Hepatocyte (in vitro differentiated cells): ENCODE results near the gene NPL. TPM values are rescaled to one million over a fixed set of nuclear protein-coding genes. Genes with fewer than 3 reads are reported as not detected.

Source experiments
- DNase-seq: peaks from one replicate; pipeline ENCODE4 v3.0.0-alpha.2; 2016; ENCODE audit warnings: low spot score
- H2AFZ ChIP-seq: fragments of 200-600 bp; sonication (generic); 2 replicates; pipeline ENCODE4 v1.6.0; 2016; ENCODE audit warnings: antibody characterized with exemption, mild to moderate bottlenecking
- H3K27ac ChIP-seq: fragments of 200-600 bp; sonication (generic); 2 replicates; pipeline ENCODE4 v1.5.1; 2016; ENCODE audit warnings: mild to moderate bottlenecking
- H3K27me3 ChIP-seq: fragments of 200-600 bp; sonication (generic); 2 replicates; pipeline ENCODE4 v1.6.1; 2016
- H3K36me3 ChIP-seq: fragments of 200-600 bp; sonication (generic); replicated peaks from 2 replicates; pipeline ENCODE4 v1.5.1; 2016; ENCODE audit warnings: low read depth; ENCODE audit not compliant: insufficient read depth
- H3K4me1 ChIP-seq: fragments of 200-600 bp; sonication (generic); 2 replicates; pipeline ENCODE4 v1.5.1; 2016; ENCODE audit warnings: mild to moderate bottlenecking, moderate library complexity; ENCODE audit not compliant: insufficient read depth
- H3K4me2 ChIP-seq: fragments of 200-600 bp; sonication (generic); 2 replicates; pipeline ENCODE4 v1.6.0; 2016
- H3K4me3 ChIP-seq: fragments of 200-600 bp; sonication (generic); 2 replicates; pipeline ENCODE4 v1.5.1; 2016; ENCODE audit warnings: mild to moderate bottlenecking
- H3K79me2 ChIP-seq: fragments of 200-600 bp; sonication (generic); 2 replicates; pipeline ENCODE4 v1.6.0; 2017; ENCODE audit warnings: mild to moderate bottlenecking
- H3K9me2 ChIP-seq: fragments of 200-600 bp; sonication (generic); replicated peaks from 2 replicates; pipeline ENCODE4 v1.6.0; 2017; ENCODE audit warnings: mild to moderate bottlenecking; ENCODE audit not compliant: insufficient read depth
- H3K9me3 ChIP-seq: fragments of 200-600 bp; sonication (generic); 2 replicates; pipeline ENCODE4 v1.5.1; 2016; ENCODE audit warnings: low read depth, mild to moderate bottlenecking
- H4K20me1 ChIP-seq: fragments of 200-600 bp; sonication (generic); 2 replicates; pipeline ENCODE4 v1.6.0; 2016; ENCODE audit warnings: mild to moderate bottlenecking; ENCODE audit not compliant: insufficient read depth, poor library complexity, severe bottlenecking
- CTCF ChIP-seq: fragments of 200-600 bp; sonication (generic); IDR thresholded peaks from 2 replicates; pipeline ENCODE4 v1.5.1; 2016; ENCODE audit warnings: antibody characterized with exemption, mild to moderate bottlenecking; ENCODE audit not compliant: poor library complexity
- EZH2 ChIP-seq: fragments of 200-600 bp; sonication (generic); IDR thresholded peaks from 2 replicates; pipeline ENCODE4 v1.6.1; 2016; ENCODE audit warnings: antibody characterized with exemption, mild to moderate bottlenecking, borderline replicate concordance
- EZH2phosphoT487 ChIP-seq: fragments of 200-600 bp; sonication (generic); IDR thresholded peaks from one replicate; pipeline ENCODE4 v1.6.1; 2018; ENCODE audit warnings: antibody characterized with exemption, mild to moderate bottlenecking, low read depth, moderate library complexity; ENCODE audit not compliant: unreplicated experiment, severe bottlenecking
- WGBS: methylation state at CpG from one replicate; pipeline ENCODE4 v1.1.6; 2016; ENCODE audit warnings: low lambda C conversion rate; ENCODE audit errors: missing lambda C conversion rate; 5-methylcytosine and 5-hydroxymethylcytosine counted together
- polyA plus RNA-seq: library from polyadenylated mRNA; unstranded; fragments of >200 nt; fragmentation: Nextera tagmentation; extraction: Ambion mirVana; gene quantifications from 2 replicates; pipeline ENCODE4 v1.2.1, GENCODE V29; 2016
- total RNA-seq: library from RNA; depleted of rRNA; stranded (reverse); fragments of >200 nt; gene quantifications from 2 replicates; pipeline ENCODE4 v1.2.3, GENCODE V29; 2014

NPL gene
- total and polyA plus RNA-seq, 2 experiments from 2014 or later, result 7.1 to 10.2 TPM

- H3K79me2 ChIP-seq, result no peaks in the 10 kb centered on the region
- H3K4me1 ChIP-seq, result no peaks in the 10 kb centered on the region
- no peak overlapping the region for H3K4me2 ChIP-seq
- no peaks in the 10 kb centered on the region for H3K36me3 ChIP-seq
- H3K4me3 ChIP-seq, result no peak overlapping the region
- H3K27ac ChIP-seq, result no peak overlapping the region
- no peaks in the 10 kb centered on the region for H3K27me3 ChIP-seq
- DNase-seq, result no peak
- 76% methylated on average over 2 of the region's 2 CpGs for WGBS
- H2AFZ ChIP-seq, result no peak overlapping the region
- no peaks in the 10 kb centered on the region for H4K20me1 ChIP-seq
- H3K9me2 ChIP-seq, result no peaks in the 10 kb centered on the region
- H3K9me3 ChIP-seq, result no peaks in the 10 kb centered on the region
- no peak for TF ChIP-seq EZH2phosphoT487
- no peak for TF ChIP-seq CTCF
- no peak for TF ChIP-seq EZH2
These were observed 10.0 kb upstream of the NPL start for GRCh38 chr1:182779530-182779929.

GRCh38 chr1:182781841-182782586 lies 7.6 kb upstream of the NPL start:
- peak; percentile 65 for TF ChIP-seq CTCF
- no peak for TF ChIP-seq EZH2phosphoT487
- Histone ChIP-seq H3K27ac (no peak overlapping the region), H3K9me3 (no peaks in the 10 kb centered on the region), H3K4me3 (no peak overlapping the region), H3K4me2 (no peak overlapping the region), H3K4me1 (no peaks in the 10 kb centered on the region), H3K36me3 (no peaks in the 10 kb centered on the region), H3K27me3 (no peaks in the 10 kb centered on the region), H2AFZ (no peak overlapping the region), H4K20me1 (no peaks in the 10 kb centered on the region), H3K9me2 (no peaks in the 10 kb centered on the region), H3K79me2 (no peaks in the 10 kb centered on the region)
- WGBS, result 48% methylated on average over 6 of the region's 6 CpGs
- DNase-seq, result peak; percentile 78

DNA sequence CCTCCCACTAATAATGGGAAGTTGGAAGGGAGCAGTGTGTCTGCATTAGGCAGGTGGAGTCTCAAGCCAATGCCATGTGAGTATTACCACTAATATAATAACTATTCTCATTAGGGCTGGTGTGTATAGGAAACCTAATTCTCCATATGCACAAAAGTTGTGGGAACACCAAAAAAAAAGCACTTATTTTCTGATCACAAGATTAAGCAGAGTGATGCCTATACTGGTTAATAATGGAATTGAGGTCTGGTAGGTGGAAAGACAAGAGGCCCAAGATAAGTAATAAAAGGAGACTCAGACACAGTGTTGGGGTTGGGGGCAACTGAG lies 7.0 kb upstream of the NPL start:
- Histone ChIP-seq H3K27me3 (no peaks in the 10 kb centered on the region), H3K27ac (no peak overlapping the region), H3K9me2 (no peaks in the 10 kb centered on the region), H3K9me3 (no peaks in the 10 kb centered on the region), H2AFZ (no peak overlapping the region), H3K79me2 (no peaks in the 10 kb centered on the region), H3K4me1 (no peaks in the 10 kb centered on the region), H3K36me3 (no peaks in the 10 kb centered on the region), H3K4me2 (no peak overlapping the region), H3K4me3 (no peak overlapping the region), H4K20me1 (no peaks in the 10 kb centered on the region)
- TF ChIP-seq EZH2 (no peak), EZH2phosphoT487 (no peak)
- DNase-seq, result no peak

GRCh38 chr1:182783068-182783467 lies 6.5 kb upstream of the NPL start:
- Histone ChIP-seq H4K20me1 (no peaks in the 10 kb centered on the region), H3K4me2 (no peak overlapping the region), H2AFZ (no peak overlapping the region), H3K36me3 (no peaks in the 10 kb centered on the region), H3K4me1 (no peaks in the 10 kb centered on the region), H3K4me3 (no peak overlapping the region), H3K27ac (no peak overlapping the region), H3K9me2 (no peaks in the 10 kb centered on the region), H3K9me3 (no peaks in the 10 kb centered on the region), H3K79me2 (no peaks in the 10 kb centered on the region), H3K27me3 (peaks cover 1% of the 10 kb centered on the region)
- WGBS, result 51% methylated on average over 2 of the region's 2 CpGs
- DNase-seq, result no peak
- TF ChIP-seq CTCF, result peak; percentile 16
- TF ChIP-seq EZH2, result no peak
